Lung (tissue), 13 donors: ENCODE measurements around the gene OR56A5. TPM values are rescaled to one million over a fixed set of nuclear protein-coding genes. Genes with fewer than 3 reads are reported as not detected.

Experiments used
- ATAC-seq: fragments of 200-7000 bp; cut with Tn5 transposase; one replicate; pipeline ENCODE4 v1.9.1; 2020; ENCODE audit warnings: moderate number of reproducible peaks; ENCODE audit not compliant: insufficient read depth, low FRiP score
- DNase-seq, 3 donors: peaks; one replicate each; pipeline ENCODE4 v3.0.0-alpha.2; 2013 to 2017
- H3K27ac ChIP-seq, 2 donors: one replicate each; pipeline ENCODE4 v1.5.1; 2013; ENCODE audit warnings: mild to moderate bottlenecking in 2 of 2, moderate library complexity in 2 of 2, control low read depth in 1 of 2, inconsistent platforms in 1 of 2, low read depth in 1 of 2, low read length in 1 of 2
- H3K27me3 ChIP-seq, 3 donors: one replicate each; pipeline ENCODE4 v1.5.1; 2013; ENCODE audit warnings: low read length in 2 of 3; ENCODE audit not compliant: control insufficient read depth in 3 of 3, insufficient read depth in 3 of 3
- H3K36me3 ChIP-seq, 4 donors: one replicate each; pipeline ENCODE4 v1.5.1; 2013; ENCODE audit warnings: low read length in 4 of 4, mild to moderate bottlenecking in 1 of 4, moderate library complexity in 1 of 4; ENCODE audit not compliant: control insufficient read depth in 4 of 4, insufficient read depth in 4 of 4
- H3K4me1 ChIP-seq, 5 donors: one replicate each; pipeline ENCODE4 v1.5.1; 2013; ENCODE audit warnings: low read length in 5 of 5, mild to moderate bottlenecking in 2 of 5, moderate library complexity in 1 of 5; ENCODE audit not compliant: control insufficient read depth in 5 of 5, insufficient read depth in 5 of 5
- H3K4me3 ChIP-seq: one replicate; pipeline ENCODE4 v1.5.1; 2013; ENCODE audit warnings: mild to moderate bottlenecking, control low read depth, moderate library complexity
- H3K9ac ChIP-seq, 2 donors: one replicate each; pipeline ENCODE4 v1.5.1; 2013; ENCODE audit warnings: low read length in 2 of 2, control low read depth in 1 of 2; ENCODE audit not compliant: insufficient read depth in 1 of 2
- H3K9me3 ChIP-seq, 4 donors: one replicate each; pipeline ENCODE4 v1.5.1; 2013; ENCODE audit warnings: low read length in 3 of 4, mild to moderate bottlenecking in 1 of 4, moderate library complexity in 1 of 4; ENCODE audit not compliant: control insufficient read depth in 4 of 4, insufficient read depth in 3 of 4
- CTCF ChIP-seq: IDR thresholded peaks from 2 replicates; pipeline ENCODE4 v1.5.1; 2012; ENCODE audit warnings: mild to moderate bottlenecking; ENCODE audit errors: control extremely low read depth, extremely low read depth
- WGBS, 2 donors: extraction: QIAGEN DNeasy Blood & Tissue Kit; methylation state at CpG; one replicate each; pipeline ENCODE4 v1.1.7; 2013; 5-methylcytosine and 5-hydroxymethylcytosine counted together
- polyA plus RNA-seq, 2 donors: library from polyadenylated mRNA; stranded (reverse); fragments of 200-250 nt; gene quantifications; one replicate each; pipeline ENCODE4 v1.2.1, GENCODE V29; 2013
- small RNA-seq: library from RNA; depleted of rRNA; stranded (forward); fragments of <200 nt; gene quantifications from one replicate; pipeline ENCODE3, GENCODE V24; 2014; ENCODE audit warnings: low replicate concordance
- total RNA-seq, 2 donors: library from RNA; depleted of rRNA in 1 of 2; stranded (reverse); fragments of >200 nt in 1 of 2; gene quantifications; one replicate each; pipeline ENCODE4 v1.2.1, GENCODE V29; 2014 to 2021
- donor health status: control.
- donor health status: control.
- donor health status: Bipolar disorder and iron deficiency.
- donor health status: healthy.
- donor health status: DM: yes; HTN: yes; CAD: no.

The OR56A5 gene
- total and polyA plus RNA-seq, 4 donors: not detected

GRCh38 chr11:5922749-5923426 lies 45.4 kb downstream of the OR56A5 start:
- Histone ChIP-seq H3K4me3 (no peak overlapping the region), H3K9me3 (peaks cover 0 to 8% (median 4%) of the 10 kb centered on the region in 4 donors), H3K4me1 (no peaks in the 10 kb centered on the region), H3K9ac (no peak overlapping the region), H3K36me3 (no peaks in the 10 kb centered on the region), H3K27ac (no peak overlapping the region), H3K27me3 (no peaks in the 10 kb centered on the region)
- TF ChIP-seq CTCF: no peak
- no peak for ATAC-seq
- 72 to 79% methylated on average over 2 of the region's 2 CpGs for WGBS, 2 donors
- DNase-seq: no peak

Small RNA genes within 50 kb of the gene (small RNA-seq; reads per million reads assigned to genes)
- gene RNA5SP329: not detected

Other genes with a start within 250 kb of the OR56A5 start
- gene OR56B1, start 232.0 kb downstream of the OR56A5 start, total RNA-seq: not detected
- gene OR56B1, start 232.0 kb downstream of the OR56A5 start, polyA plus RNA-seq: under 1 TPM; 0.03 to 0.08 TPM
- under 1 TPM; 0.26 to 0.28 TPM for gene OR52N4, start 214.3 kb downstream of the OR56A5 start, total RNA-seq
- gene OR52N4, start 214.3 kb downstream of the OR56A5 start, polyA plus RNA-seq: under 1 TPM; 0.31 to 0.41 TPM
- gene OR52N5, start 185.1 kb downstream of the OR56A5 start, total RNA-seq: not detected
- gene OR52N5, start 185.1 kb downstream of the OR56A5 start, polyA plus RNA-seq: not detected
- not detected for gene OR52N1, start 177.2 kb downstream of the OR56A5 start, total RNA-seq
- not detected for gene OR52N1, start 177.2 kb downstream of the OR56A5 start, polyA plus RNA-seq
- not detected for gene OR52N2, start 159.6 kb downstream of the OR56A5 start, total RNA-seq
- under 1 TPM in 1 of 2 donors, not detected in 1; 0.06 TPM for gene OR52N2, start 159.6 kb downstream of the OR56A5 start, polyA plus RNA-seq
- not detected for gene OR52E6, start 126.6 kb downstream of the OR56A5 start, total RNA-seq
- not detected for gene OR52E6, start 126.6 kb downstream of the OR56A5 start, polyA plus RNA-seq
- under 1 TPM in 1 of 2 donors, not detected in 1; 0.18 TPM for gene OR52E8, start 110.8 kb downstream of the OR56A5 start, total RNA-seq
- not detected for gene OR52E8, start 110.8 kb downstream of the OR56A5 start, polyA plus RNA-seq
- not detected for gene OR52E4, start 87.9 kb downstream of the OR56A5 start, total RNA-seq
- gene OR52E4, start 87.9 kb downstream of the OR56A5 start, polyA plus RNA-seq: not detected
- not detected for gene OR52E5, start 75.3 kb downstream of the OR56A5 start, total RNA-seq
- gene OR52E5, start 75.3 kb downstream of the OR56A5 start, polyA plus RNA-seq: not detected
- not detected for gene OR56A3, start 26.2 kb downstream of the OR56A5 start, total RNA-seq
- not detected for gene OR56A3, start 26.2 kb downstream of the OR56A5 start, polyA plus RNA-seq
- under 1 TPM; 0.18 to 0.23 TPM for gene OR52L1, start 18.5 kb upstream of the OR56A5 start, total RNA-seq
- not detected for gene OR52L1, start 18.5 kb upstream of the OR56A5 start, polyA plus RNA-seq
- under 1 TPM in 1 of 2 donors, not detected in 1; 0.06 TPM for gene OR56A4, start 38.5 kb upstream of the OR56A5 start, total RNA-seq
- not detected for gene OR56A4, start 38.5 kb upstream of the OR56A5 start, polyA plus RNA-seq
- gene OR56A1, start 62.3 kb upstream of the OR56A5 start, total RNA-seq: under 1 TPM in 1 of 2 donors, not detected in 1; 0.09 TPM
- gene OR56A1, start 62.3 kb upstream of the OR56A5 start, polyA plus RNA-seq: not detected
- gene OR56B4, start 139.2 kb upstream of the OR56A5 start, total RNA-seq: not detected
- not detected for gene OR56B4, start 139.2 kb upstream of the OR56A5 start, polyA plus RNA-seq
- gene OR52B2, start 201.8 kb upstream of the OR56A5 start, total RNA-seq: not detected
- gene OR52B2, start 201.8 kb upstream of the OR56A5 start, polyA plus RNA-seq: not detected
- not detected for gene OR52W1, start 230.7 kb upstream of the OR56A5 start, total RNA-seq
- not detected for gene OR52W1, start 230.7 kb upstream of the OR56A5 start, polyA plus RNA-seq
- gene C11orf42, start 237.1 kb upstream of the OR56A5 start, total RNA-seq: not detected
- not detected for gene C11orf42, start 237.1 kb upstream of the OR56A5 start, polyA plus RNA-seq